SK-N-SH (cell line): ENCODE measurements around the gene LRRC15. TPM values are rescaled to one million over a fixed set of nuclear protein-coding genes. Genes with fewer than 3 reads are reported as not detected.
A peak's percentile ranks its signal among the peaks of the same experiment; 100 is the strongest.

Experiments
- CTCF ChIA-PET: fragments of 300-600, 350-600 bp; formaldehyde crosslinking; extraction: SDS; loops from one replicate; lab custom pipeline; 2021; lab: Yijun Ruan, JAX
- POLR2A ChIA-PET: fragments of 350-600 bp; sonication (Branson Sonifier 250); formaldehyde crosslinking; extraction: SDS; loops from one replicate; lab custom pipeline; 2020; ENCODE audit warnings: antibody characterized with exemption, inconsistent platforms; lab: Yijun Ruan, JAX
- DNase-seq: peaks from one replicate; pipeline ENCODE4 v3.0.0; 2012
- H2AFZ ChIP-seq: fragments of 200-600 bp; sonication (generic); 2 replicates; pipeline ENCODE4 v1.8.1; 2016; ENCODE audit warnings: antibody characterized with exemption, mild to moderate bottlenecking, low read depth
- H3F3A ChIP-seq: fragments of 200-600 bp; sonication (generic); replicated peaks from 2 replicates; pipeline ENCODE3; 2016; ENCODE audit warnings: antibody characterized with exemption, mild to moderate bottlenecking; ENCODE audit not compliant: insufficient read depth
- H3K27ac ChIP-seq, 2 experiments: fragments of 200-500 bp in 1 of 2; fragments of 200-600 bp in 1 of 2; sonication (Bioruptor generic) in 1 of 2; sonication (generic), shearing (Covaris generic) in 1 of 2; 2 replicates each; pipeline versions ENCODE4 v1.5.1 to v1.6.1; 2014 to 2016; ENCODE audit warnings: low read depth in 2 of 2, inconsistent platforms in 1 of 2, low read length in 1 of 2, mild to moderate bottlenecking in 1 of 2, mixed read lengths in 1 of 2
- H3K27me3 ChIP-seq: fragments of 200-600 bp; sonication (generic), shearing (Covaris generic); 2 replicates; pipeline ENCODE4 v1.6.1; 2016; ENCODE audit warnings: mixed run types; ENCODE audit not compliant: insufficient read depth
- H3K36me3 ChIP-seq, 2 experiments: fragments of 200-500 bp in 1 of 2; fragments of 200-600 bp in 1 of 2; sonication (Bioruptor generic) in 1 of 2; sonication (generic) in 1 of 2; replicated peaks in 1 of 2; 2 replicates each; pipeline versions ENCODE3 to v1.5.1; 2014 to 2016; ENCODE audit warnings: low read length in 1 of 2, mild to moderate bottlenecking in 1 of 2; ENCODE audit not compliant: insufficient read depth in 2 of 2, control insufficient read depth in 1 of 2
- H3K4me1 ChIP-seq, 2 experiments: fragments of 200-500 bp in 1 of 2; fragments of 200-600 bp in 1 of 2; sonication (Bioruptor generic) in 1 of 2; sonication (generic), shearing (Covaris generic) in 1 of 2; 2 replicates each; pipeline versions ENCODE4 v1.5.1 to v1.6.1; 2014 to 2016; ENCODE audit warnings: low read depth in 1 of 2, low read length in 1 of 2, mixed run types in 1 of 2; ENCODE audit not compliant: insufficient read depth in 2 of 2, control insufficient read depth in 1 of 2
- H3K4me2 ChIP-seq: fragments of 200-600 bp; sonication (generic), shearing (Covaris generic); 2 replicates; pipeline ENCODE4 v1.6.1; 2017; ENCODE audit warnings: mixed run types
- H3K4me3 ChIP-seq, 2 experiments: fragments of 200-500 bp in 1 of 2; fragments of 200-600 bp in 1 of 2; sonication (Bioruptor generic) in 1 of 2; sonication (generic), shearing (Covaris generic) in 1 of 2; 2 replicates each; pipeline versions ENCODE4 v1.5.1 to v1.8.1; 2014 to 2016; ENCODE audit warnings: low read depth in 2 of 2, inconsistent platforms in 1 of 2, low read length in 1 of 2, mild to moderate bottlenecking in 1 of 2, mixed read lengths in 1 of 2, moderate library complexity in 1 of 2
- H3K79me2 ChIP-seq: fragments of 200-600 bp; sonication (generic); 2 replicates; pipeline ENCODE4 v1.8.1; 2017; ENCODE audit warnings: mild to moderate bottlenecking; ENCODE audit not compliant: insufficient read depth
- H3K9ac ChIP-seq: fragments of 200-600 bp; sonication (generic); 2 replicates; pipeline ENCODE4 v1.6.1; 2017; ENCODE audit warnings: mixed run types
- H3K9me2 ChIP-seq: fragments of 200-600 bp; sonication (generic); 2 replicates; pipeline ENCODE4 v1.6.1; 2017; ENCODE audit warnings: mixed run types
- H3K9me3 ChIP-seq: fragments of 200-600 bp; sonication (generic); 2 replicates; pipeline ENCODE4 v1.6.1; 2017; ENCODE audit warnings: mixed run types, mild to moderate bottlenecking, moderate library complexity
- H4K20me1 ChIP-seq: fragments of 200-600 bp; sonication (generic); 2 replicates; pipeline ENCODE4 v1.6.1; 2017; ENCODE audit warnings: mild to moderate bottlenecking, mixed run types; ENCODE audit not compliant: insufficient read depth
- MXI1 ChIP-seq: IDR thresholded peaks from 2 replicates; pipeline ENCODE4 v1.6.1; 2012; ENCODE audit warnings: mild to moderate bottlenecking, low read depth, low read length, improper control_type of control experiment
- RCOR1 ChIP-seq: fragments of 150-350 bp; IDR thresholded peaks from 2 replicates; pipeline ENCODE4 v1.6.1; 2017; ENCODE audit warnings: antibody characterized with exemption, low read length
- WGBS: methylation state at CpG from one replicate; pipeline ENCODE4 v1.1.6; 2017; ENCODE audit warnings: low lambda C conversion rate; 5-methylcytosine and 5-hydroxymethylcytosine counted together
- polyA plus RNA-seq, 3 experiments: library from polyadenylated mRNA; depleted of rRNA; stranded (reverse); fragments of >200 nt; gene quantifications; 2 replicates each; pipeline ENCODE4 v1.2.3, GENCODE V29; 2012
- TF ChIP-seq, protein P1 (sequence below): IDR thresholded peaks from 2 replicates; pipeline ENCODE4 v1.6.1; 2012; ENCODE audit warnings: mild to moderate bottlenecking, low read depth, low read length, moderate library complexity
- TF ChIP-seq, protein P2 (sequence below): fragments of 200-600 bp; sonication (generic); IDR thresholded peaks from 2 replicates; pipeline ENCODE4 v1.6.1; 2017; ENCODE audit warnings: antibody characterized with exemption, mild to moderate bottlenecking, moderate library complexity
- TF ChIP-seq, protein P3 (sequence below): IDR thresholded peaks from 2 replicates; pipeline ENCODE4 v1.4.0; 2012; ENCODE audit warnings: low read depth, borderline replicate concordance

The LRRC15 gene
- polyA plus RNA-seq, 1 of the 3 experiments (the other 2 are of a cell fraction): 0.02 TPM

DNA sequence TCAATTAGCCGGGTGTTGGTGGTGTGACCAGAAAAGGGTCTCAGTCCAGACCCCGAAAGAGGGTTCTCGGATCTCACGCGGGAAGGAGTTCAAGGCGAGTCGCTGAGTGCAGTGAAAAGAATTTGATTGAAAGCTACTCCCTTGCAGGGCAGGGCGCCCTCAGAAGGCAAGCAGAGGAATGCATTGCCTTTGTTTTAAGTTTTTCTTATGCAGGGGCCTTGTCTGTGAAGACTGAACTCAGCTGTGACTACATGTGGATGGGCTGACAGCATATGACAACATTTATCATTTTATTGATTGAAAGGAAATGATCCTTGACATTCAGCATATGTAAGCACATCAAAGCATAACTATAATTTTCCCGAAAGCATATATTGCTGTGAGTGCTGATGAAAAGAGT lies 30.2 kb downstream of the LRRC15 start:
- CTCF ChIA-PET: interaction anchor here (1.1 to 18.8 kb wide), 5 partner anchors 29 to 558 kb away, joined by 3 to 326 read pairs (median 6); partner anchors contain the start of gene GP5
- Histone ChIP-seq H3K27ac (no peak overlapping the region), H3K4me2 (no peak overlapping the region), H3K36me3 (no peaks in the 10 kb centered on the region), H4K20me1 (no peaks in the 10 kb centered on the region), H3K4me3 (no peak overlapping the region), H3K4me1 (peaks cover 0 to 28% of the 10 kb centered on the region in 2 experiments; a peak in 1 of 4 replicates), H3K79me2 (no peaks in the 10 kb centered on the region), H2AFZ (no peak overlapping the region)
- no peak for DNase-seq
- 93% methylated on average over 9 of the region's 9 CpGs for WGBS
- TF ChIP-seq, protein P1, sequence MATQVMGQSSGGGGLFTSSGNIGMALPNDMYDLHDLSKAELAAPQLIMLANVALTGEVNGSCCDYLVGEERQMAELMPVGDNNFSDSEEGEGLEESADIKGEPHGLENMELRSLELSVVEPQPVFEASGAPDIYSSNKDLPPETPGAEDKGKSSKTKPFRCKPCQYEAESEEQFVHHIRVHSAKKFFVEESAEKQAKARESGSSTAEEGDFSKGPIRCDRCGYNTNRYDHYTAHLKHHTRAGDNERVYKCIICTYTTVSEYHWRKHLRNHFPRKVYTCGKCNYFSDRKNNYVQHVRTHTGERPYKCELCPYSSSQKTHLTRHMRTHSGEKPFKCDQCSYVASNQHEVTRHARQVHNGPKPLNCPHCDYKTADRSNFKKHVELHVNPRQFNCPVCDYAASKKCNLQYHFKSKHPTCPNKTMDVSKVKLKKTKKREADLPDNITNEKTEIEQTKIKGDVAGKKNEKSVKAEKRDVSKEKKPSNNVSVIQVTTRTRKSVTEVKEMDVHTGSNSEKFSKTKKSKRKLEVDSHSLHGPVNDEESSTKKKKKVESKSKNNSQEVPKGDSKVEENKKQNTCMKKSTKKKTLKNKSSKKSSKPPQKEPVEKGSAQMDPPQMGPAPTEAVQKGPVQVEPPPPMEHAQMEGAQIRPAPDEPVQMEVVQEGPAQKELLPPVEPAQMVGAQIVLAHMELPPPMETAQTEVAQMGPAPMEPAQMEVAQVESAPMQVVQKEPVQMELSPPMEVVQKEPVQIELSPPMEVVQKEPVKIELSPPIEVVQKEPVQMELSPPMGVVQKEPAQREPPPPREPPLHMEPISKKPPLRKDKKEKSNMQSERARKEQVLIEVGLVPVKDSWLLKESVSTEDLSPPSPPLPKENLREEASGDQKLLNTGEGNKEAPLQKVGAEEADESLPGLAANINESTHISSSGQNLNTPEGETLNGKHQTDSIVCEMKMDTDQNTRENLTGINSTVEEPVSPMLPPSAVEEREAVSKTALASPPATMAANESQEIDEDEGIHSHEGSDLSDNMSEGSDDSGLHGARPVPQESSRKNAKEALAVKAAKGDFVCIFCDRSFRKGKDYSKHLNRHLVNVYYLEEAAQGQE: no peak
- TF ChIP-seq, protein P2, sequence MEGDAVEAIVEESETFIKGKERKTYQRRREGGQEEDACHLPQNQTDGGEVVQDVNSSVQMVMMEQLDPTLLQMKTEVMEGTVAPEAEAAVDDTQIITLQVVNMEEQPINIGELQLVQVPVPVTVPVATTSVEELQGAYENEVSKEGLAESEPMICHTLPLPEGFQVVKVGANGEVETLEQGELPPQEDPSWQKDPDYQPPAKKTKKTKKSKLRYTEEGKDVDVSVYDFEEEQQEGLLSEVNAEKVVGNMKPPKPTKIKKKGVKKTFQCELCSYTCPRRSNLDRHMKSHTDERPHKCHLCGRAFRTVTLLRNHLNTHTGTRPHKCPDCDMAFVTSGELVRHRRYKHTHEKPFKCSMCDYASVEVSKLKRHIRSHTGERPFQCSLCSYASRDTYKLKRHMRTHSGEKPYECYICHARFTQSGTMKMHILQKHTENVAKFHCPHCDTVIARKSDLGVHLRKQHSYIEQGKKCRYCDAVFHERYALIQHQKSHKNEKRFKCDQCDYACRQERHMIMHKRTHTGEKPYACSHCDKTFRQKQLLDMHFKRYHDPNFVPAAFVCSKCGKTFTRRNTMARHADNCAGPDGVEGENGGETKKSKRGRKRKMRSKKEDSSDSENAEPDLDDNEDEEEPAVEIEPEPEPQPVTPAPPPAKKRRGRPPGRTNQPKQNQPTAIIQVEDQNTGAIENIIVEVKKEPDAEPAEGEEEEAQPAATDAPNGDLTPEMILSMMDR: peak; percentile 29; the same call in 1 of the 2 replicates
- TF ChIP-seq, all 33 proteins: peak for 1
- Histone ChIP-seq H3F3A (peaks cover 4% of the 10 kb centered on the region), H3K9me3 (no peaks in the 10 kb centered on the region), H3K9me2 (no peaks in the 10 kb centered on the region), H3K27me3 (no peaks in the 10 kb centered on the region), H3K9ac (no peak overlapping the region)
- POLR2A ChIA-PET: no interaction called here

DNA sequence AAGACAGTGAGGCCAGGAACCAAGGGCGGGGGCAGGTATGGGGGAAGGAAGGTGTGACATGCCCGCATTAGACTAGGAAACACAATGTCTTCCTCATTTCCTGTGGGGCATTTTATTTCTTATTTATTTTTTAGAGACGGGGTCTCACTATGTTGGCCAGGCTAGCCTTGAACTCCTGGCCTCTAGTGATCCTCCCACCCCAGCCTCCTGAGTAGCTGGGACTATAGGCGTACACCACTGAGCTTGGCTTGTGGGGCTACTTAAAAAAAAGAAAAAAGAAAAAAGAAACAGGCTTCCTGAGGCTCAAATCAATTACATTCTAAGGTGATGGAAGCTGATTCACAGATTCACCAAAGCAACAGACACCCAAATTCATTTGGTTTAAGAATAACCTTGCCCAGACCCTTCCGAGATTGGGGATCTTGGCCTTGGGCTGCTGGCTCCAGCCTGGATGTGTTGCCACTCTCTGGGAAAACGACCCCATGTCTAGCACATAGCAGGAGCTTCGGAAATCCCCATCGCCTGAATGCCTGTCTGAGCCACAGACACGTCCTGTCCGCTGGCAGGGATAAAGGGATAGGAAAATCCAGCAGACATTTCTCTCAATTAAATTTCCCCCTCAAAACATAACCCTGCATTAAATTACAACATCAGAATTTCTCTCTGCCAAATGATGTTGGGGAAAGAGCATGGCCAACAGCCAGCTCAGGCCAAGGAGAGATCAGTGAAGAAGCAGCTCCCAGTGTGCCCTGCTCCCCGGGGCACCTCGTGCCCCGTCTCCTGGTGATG lies 31.4 kb downstream of the LRRC15 start:
- DNase-seq: no peak
- 65% methylated on average over 13 of the region's 13 CpGs for WGBS
- no peak overlapping the region for H3K27ac ChIP-seq
- no peak overlapping the region for H2AFZ ChIP-seq
- H3K27me3 ChIP-seq: no peaks in the 10 kb centered on the region
- H3F3A ChIP-seq: no peaks in the 10 kb centered on the region
- H3K9me2 ChIP-seq: no peaks in the 10 kb centered on the region
- H3K9ac ChIP-seq: no peak overlapping the region
- H3K4me3 ChIP-seq: no peak overlapping the region
- no peaks in the 10 kb centered on the region for H3K36me3 ChIP-seq
- H3K4me2 ChIP-seq: no peak overlapping the region
- ChIA-PET POLR2A (no interaction called here), CTCF (interaction anchor here (0.6 to 18.8 kb wide), 8 partner anchors 9 to 330 kb away, joined by 3 to 326 read pairs (median 4); partner anchors contain the start of gene GP5)
- no peaks in the 10 kb centered on the region for H3K9me3 ChIP-seq
- H4K20me1 ChIP-seq: no peaks in the 10 kb centered on the region
- peaks cover 3 to 30% of the 10 kb centered on the region in 2 experiments; a peak in 2 of 4 replicates for H3K4me1 ChIP-seq
- TF ChIP-seq MXI1 (0 out of 2 replicates have a peak, but pooled peaks have one; percentile 25), RCOR1 (peak; percentile 58; the same call in 1 of the 2 replicates)
- TF ChIP-seq, protein P3, sequence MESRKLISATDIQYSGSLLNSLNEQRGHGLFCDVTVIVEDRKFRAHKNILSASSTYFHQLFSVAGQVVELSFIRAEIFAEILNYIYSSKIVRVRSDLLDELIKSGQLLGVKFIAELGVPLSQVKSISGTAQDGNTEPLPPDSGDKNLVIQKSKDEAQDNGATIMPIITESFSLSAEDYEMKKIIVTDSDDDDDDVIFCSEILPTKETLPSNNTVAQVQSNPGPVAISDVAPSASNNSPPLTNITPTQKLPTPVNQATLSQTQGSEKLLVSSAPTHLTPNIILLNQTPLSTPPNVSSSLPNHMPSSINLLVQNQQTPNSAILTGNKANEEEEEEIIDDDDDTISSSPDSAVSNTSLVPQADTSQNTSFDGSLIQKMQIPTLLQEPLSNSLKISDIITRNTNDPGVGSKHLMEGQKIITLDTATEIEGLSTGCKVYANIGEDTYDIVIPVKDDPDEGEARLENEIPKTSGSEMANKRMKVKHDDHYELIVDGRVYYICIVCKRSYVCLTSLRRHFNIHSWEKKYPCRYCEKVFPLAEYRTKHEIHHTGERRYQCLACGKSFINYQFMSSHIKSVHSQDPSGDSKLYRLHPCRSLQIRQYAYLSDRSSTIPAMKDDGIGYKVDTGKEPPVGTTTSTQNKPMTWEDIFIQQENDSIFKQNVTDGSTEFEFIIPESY: no peak
- no peaks in the 10 kb centered on the region for H3K79me2 ChIP-seq
